Measurements from ENCODE around the gene COX4I2.
A peak's percentile ranks its signal among the peaks of the same experiment; 100 is the strongest.

The COX4I2 gene

DNA sequence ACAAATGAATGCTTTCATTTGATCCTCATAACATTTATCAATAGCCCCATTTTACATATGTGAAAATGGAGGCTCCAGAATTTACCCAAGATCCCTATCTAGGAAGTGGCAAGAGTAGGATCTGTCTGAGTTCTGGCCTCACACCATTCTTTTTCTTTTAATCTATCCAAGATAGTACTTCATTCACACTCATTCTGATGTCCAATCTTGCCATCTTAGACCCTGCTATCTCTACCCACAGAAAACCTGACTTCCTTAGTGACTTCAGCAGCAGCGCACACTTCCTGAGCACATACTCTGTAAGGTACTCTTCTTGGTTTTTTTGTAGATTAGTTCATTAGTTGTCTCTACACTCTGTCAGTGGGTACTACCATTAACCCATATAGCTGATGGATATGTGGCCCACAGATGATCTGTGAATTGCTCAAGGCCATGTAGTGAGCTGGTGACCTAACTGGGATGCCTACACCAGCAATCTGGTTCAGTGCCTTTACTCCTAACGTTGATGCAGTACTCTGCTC lies 36.3 kb downstream of the COX4I2 start:
- Histone ChIP-seq H2AFZ (ENCODE audit: low read length) (no peak overlapping the region), H3K9me2 (ENCODE audit: low read depth, low read length) (no peaks in the 10 kb centered on the region), H3F3A (ENCODE audit: insufficient read depth, low read length) (no peaks in the 10 kb centered on the region; the same call in 1 of the 2 replicates), H3K4me3 (ENCODE audit: low read depth, low read length, poor library complexity, severe bottlenecking) (no peak overlapping the region), H3K27me3 (ENCODE audit: insufficient read depth, low read length) (no peaks in the 10 kb centered on the region), H3K4me1 (ENCODE audit: insufficient read depth, low read length, severe bottlenecking) (peaks cover 36% of the 10 kb centered on the region), H3K9me3 (ENCODE audit: low read length) (no peaks in the 10 kb centered on the region), H4K20me1 (ENCODE audit: insufficient read depth, low read length) (no peaks in the 10 kb centered on the region), H3K36me3 (ENCODE audit: insufficient read depth, low read length) (peaks cover 20% of the 10 kb centered on the region; the same call in 1 of the 2 replicates), H3K27ac (ENCODE audit: low read depth, low read length, poor library complexity, severe bottlenecking) (peak overlapping the region; percentile 78), H3K79me2 (ENCODE audit: insufficient read depth, low read length) (no peaks in the 10 kb centered on the region), H3K4me2 (ENCODE audit: low read length) (no peak overlapping the region), H3K9ac (ENCODE audit: low read length) (no peak overlapping the region)
- TF ChIP-seq, protein P1, sequence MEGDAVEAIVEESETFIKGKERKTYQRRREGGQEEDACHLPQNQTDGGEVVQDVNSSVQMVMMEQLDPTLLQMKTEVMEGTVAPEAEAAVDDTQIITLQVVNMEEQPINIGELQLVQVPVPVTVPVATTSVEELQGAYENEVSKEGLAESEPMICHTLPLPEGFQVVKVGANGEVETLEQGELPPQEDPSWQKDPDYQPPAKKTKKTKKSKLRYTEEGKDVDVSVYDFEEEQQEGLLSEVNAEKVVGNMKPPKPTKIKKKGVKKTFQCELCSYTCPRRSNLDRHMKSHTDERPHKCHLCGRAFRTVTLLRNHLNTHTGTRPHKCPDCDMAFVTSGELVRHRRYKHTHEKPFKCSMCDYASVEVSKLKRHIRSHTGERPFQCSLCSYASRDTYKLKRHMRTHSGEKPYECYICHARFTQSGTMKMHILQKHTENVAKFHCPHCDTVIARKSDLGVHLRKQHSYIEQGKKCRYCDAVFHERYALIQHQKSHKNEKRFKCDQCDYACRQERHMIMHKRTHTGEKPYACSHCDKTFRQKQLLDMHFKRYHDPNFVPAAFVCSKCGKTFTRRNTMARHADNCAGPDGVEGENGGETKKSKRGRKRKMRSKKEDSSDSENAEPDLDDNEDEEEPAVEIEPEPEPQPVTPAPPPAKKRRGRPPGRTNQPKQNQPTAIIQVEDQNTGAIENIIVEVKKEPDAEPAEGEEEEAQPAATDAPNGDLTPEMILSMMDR (IDR thresholded peaks at IDR 0.05; ENCODE audit: low read length), result no peak
- no peak for TF ChIP-seq EZH2 (IDR thresholded peaks at IDR 0.05; ENCODE audit: borderline replicate concordance, low read length)

DNA sequence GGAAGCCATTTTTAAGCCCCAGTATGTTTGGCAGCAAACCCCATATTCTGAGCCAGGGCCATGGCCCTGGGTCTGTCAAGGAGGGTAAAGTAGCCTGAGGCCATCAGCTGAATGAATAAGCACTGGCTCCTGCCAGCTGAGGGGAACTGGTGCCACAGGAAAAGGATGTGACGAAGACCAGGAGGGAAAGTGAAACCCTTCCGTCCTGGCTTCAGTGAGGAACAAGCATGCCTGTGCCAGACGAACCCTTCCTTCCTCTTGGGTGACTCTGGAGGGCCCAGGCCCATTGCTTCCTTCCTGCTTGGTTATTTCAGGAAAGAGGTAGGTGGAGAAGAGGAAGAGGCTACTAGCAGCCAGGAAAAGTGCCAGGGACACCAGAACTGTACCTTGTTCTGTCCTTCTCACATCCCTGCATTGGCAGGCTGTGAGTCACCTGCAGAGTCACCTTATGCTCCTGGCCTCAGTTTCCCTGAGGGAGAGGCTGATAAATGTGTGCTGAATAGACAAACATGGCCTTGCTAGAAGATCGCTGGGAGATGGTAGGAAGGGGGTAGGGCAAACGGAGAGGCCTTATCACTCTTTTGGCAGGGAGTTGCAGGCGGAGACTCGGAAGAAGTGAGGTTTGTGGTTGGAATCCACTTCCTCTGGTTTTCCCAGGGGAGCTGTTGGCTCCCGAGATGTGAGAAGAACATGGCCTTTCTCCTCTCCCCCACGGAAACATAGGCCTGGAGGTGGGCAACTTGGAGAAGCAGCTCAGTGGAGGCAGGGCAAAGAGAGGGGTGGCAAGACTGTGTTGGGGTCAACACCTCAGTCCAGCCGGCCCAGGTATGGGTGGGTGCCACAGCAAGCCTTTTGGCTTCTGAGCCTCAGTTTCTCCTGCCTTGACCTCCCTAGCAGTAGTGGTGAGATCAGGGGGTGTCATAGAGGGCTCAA lies 37.4 kb downstream of the COX4I2 start:
- Histone ChIP-seq H3F3A (ENCODE audit: insufficient read depth, low read length) (no peaks in the 10 kb centered on the region; the same call in 1 of the 2 replicates), H3K27me3 (ENCODE audit: insufficient read depth, low read length) (no peaks in the 10 kb centered on the region), H3K4me2 (ENCODE audit: low read length) (peak overlapping the region; percentile 53), H3K36me3 (ENCODE audit: insufficient read depth, low read length) (peaks cover 13% of the 10 kb centered on the region; the same call in 1 of the 2 replicates), H3K4me1 (ENCODE audit: insufficient read depth, low read length, severe bottlenecking) (peaks cover 46% of the 10 kb centered on the region), H2AFZ (ENCODE audit: low read length) (no peak overlapping the region), H3K9me2 (ENCODE audit: low read depth, low read length) (no peaks in the 10 kb centered on the region), H3K4me3 (ENCODE audit: low read depth, low read length, poor library complexity, severe bottlenecking) (peak overlapping the region; percentile 42), H3K9me3 (ENCODE audit: low read length) (no peaks in the 10 kb centered on the region), H3K79me2 (ENCODE audit: insufficient read depth, low read length) (no peaks in the 10 kb centered on the region), H3K9ac (ENCODE audit: low read length) (peak overlapping the region; percentile 42), H3K27ac (ENCODE audit: low read depth, low read length, poor library complexity, severe bottlenecking) (peak overlapping the region; percentile 78), H4K20me1 (ENCODE audit: insufficient read depth, low read length) (no peaks in the 10 kb centered on the region)
- TF ChIP-seq, protein P1 (IDR thresholded peaks at IDR 0.05; ENCODE audit: low read length), result no peak
- TF ChIP-seq EZH2 (IDR thresholded peaks at IDR 0.05; ENCODE audit: borderline replicate concordance, low read length), result no peak

DNA sequence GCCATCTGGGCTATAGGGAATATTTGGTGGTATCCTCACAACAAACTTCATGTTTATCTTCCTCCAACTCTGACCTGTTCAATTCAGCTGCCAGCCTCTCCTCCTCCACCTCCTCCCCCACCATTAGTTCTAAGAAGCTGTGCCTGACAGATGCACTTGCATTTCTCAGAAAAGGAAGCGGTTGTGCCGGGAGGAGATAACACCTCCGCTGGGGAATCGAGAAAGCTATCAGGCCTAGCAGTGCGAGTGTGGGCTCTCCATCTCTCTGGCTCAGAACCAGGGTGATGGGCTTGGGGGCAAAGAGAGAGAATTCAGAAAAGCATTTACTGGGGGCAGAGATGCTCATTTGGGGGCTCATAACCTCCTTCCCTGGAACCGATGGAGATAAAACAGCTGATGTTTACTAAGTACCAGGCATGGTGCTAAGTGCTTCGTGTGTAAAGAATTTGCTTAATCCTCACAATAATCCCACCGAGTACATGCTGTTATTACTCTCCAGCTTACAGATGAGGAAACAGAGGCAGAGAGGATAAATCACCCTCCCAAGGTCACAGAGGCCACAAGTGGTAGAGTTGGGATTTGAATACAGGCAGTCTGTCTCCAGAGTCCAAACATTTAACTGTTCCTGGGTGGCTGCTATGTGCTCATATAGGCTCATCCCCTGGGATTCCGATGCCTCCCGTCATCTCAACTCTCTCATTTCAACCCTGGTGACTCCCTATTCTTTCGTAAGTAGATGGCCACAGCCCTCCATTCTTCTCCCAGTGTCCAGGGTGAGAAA lies 38.3 kb downstream of the COX4I2 start:
- no peaks in the 10 kb centered on the region for H3K9me2 ChIP-seq (ENCODE audit: low read depth, low read length)
- H3K4me1 ChIP-seq (ENCODE audit: insufficient read depth, low read length, severe bottlenecking), result peaks cover 55% of the 10 kb centered on the region
- peak overlapping the region; percentile 42 for H3K4me3 ChIP-seq (ENCODE audit: low read depth, low read length, poor library complexity, severe bottlenecking)
- peak overlapping the region; percentile 42 for H3K9ac ChIP-seq (ENCODE audit: low read length)
- no peaks in the 10 kb centered on the region for H3K27me3 ChIP-seq (ENCODE audit: insufficient read depth, low read length)
- H3K36me3 ChIP-seq (ENCODE audit: insufficient read depth, low read length), result peaks cover 16% of the 10 kb centered on the region; the same call in 1 of the 2 replicates
- TF ChIP-seq EZH2 (IDR thresholded peaks at IDR 0.05; ENCODE audit: borderline replicate concordance, low read length), result no peak
- TF ChIP-seq, protein P1 (IDR thresholded peaks at IDR 0.05; ENCODE audit: low read length), result no peak
- no peaks in the 10 kb centered on the region for H3K9me3 ChIP-seq (ENCODE audit: low read length)
- H3F3A ChIP-seq (ENCODE audit: insufficient read depth, low read length), result no peaks in the 10 kb centered on the region; the same call in 1 of the 2 replicates
- peak overlapping the region; percentile 78 for H3K27ac ChIP-seq (ENCODE audit: low read depth, low read length, poor library complexity, severe bottlenecking)
- no peak overlapping the region for H2AFZ ChIP-seq (ENCODE audit: low read length)
- no peaks in the 10 kb centered on the region for H3K79me2 ChIP-seq (ENCODE audit: insufficient read depth, low read length)
- H4K20me1 ChIP-seq (ENCODE audit: insufficient read depth, low read length), result no peaks in the 10 kb centered on the region
- H3K4me2 ChIP-seq (ENCODE audit: low read length), result peak overlapping the region; percentile 53
